ENCODE data around the gene PRPS2. TPM values are rescaled to one million over a fixed set of nuclear protein-coding genes. Genes with fewer than 3 reads are reported as not detected.

Gene PRPS2
- total RNA-seq, 1 experiment from 2014 or later, result 79.5 TPM

- TF ChIP-seq SRF (IDR thresholded peaks at IDR 0.05; ENCODE audit: low read depth), result no peak
- TF ChIP-seq TCF7L2 (IDR thresholded peaks at IDR 0.05; ENCODE audit: borderline replicate concordance, extremely low read depth, insufficient read depth, insufficient read length), result no peak
- TF ChIP-seq ZNF274 (IDR thresholded peaks at IDR 0.05; ENCODE audit: low read depth, low read length), result no peak
- no peak for TF ChIP-seq CTCF (IDR thresholded peaks at IDR 0.05 in 2 of 3, conservative IDR thresholded peaks at IDR 0.05 in 1 of 3; ENCODE audit: borderline replicate concordance in 1 of 3, insufficient read depth in 1 of 3, low read depth in 2 of 3, low read length in 2 of 3)
- no peak for TF ChIP-seq ATF3 (IDR thresholded peaks at IDR 0.05)
- TF ChIP-seq CBX3 (IDR thresholded peaks at IDR 0.05; ENCODE audit: low read depth), result no peak
- no peak for TF ChIP-seq CEBPB (IDR thresholded peaks at IDR 0.05; ENCODE audit: low read depth)
- TF ChIP-seq ELF1 (IDR thresholded peaks at IDR 0.05; ENCODE audit: borderline replicate concordance, low read depth), result no peak
- TF ChIP-seq ZBTB33 (IDR thresholded peaks at IDR 0.05; ENCODE audit: extremely low read depth, insufficient replicate concordance, low read length), result no peak
- no peak for TF ChIP-seq REST (IDR thresholded peaks at IDR 0.05; ENCODE audit: low read depth)
- TF ChIP-seq EGR1 (IDR thresholded peaks at IDR 0.05; ENCODE audit: low read depth), result no peak
- TF ChIP-seq EZH2phosphoT487 (IDR thresholded peaks at IDR 0.05; ENCODE audit: borderline replicate concordance), result no peak
- no peak overlapping the region for H3K27ac ChIP-seq (ENCODE audit: low read depth, low read length)
- ChIA-PET RAD21 (ENCODE audit: low non-redundant PET in 1 of 2, low total read pairs in 2 of 2, uncharacterized antibody in 2 of 2, unreplicated experiment in 2 of 2) (no interaction called here), POLR2A (no interaction called here), CTCF (no interaction called here)
- peaks cover 0 to 9% of the 10 kb centered on the region in 2 experiments; a peak in 2 of 4 replicates for H3K4me1 ChIP-seq (ENCODE audit: control insufficient read depth in 1 of 2, insufficient read depth in 2 of 2, low read length in 2 of 2)
- peak overlapping the region; percentile 77 for H3K9ac ChIP-seq (ENCODE audit: low read length)
- intact Hi-C loops (cut with micrococcal nuclease), result no loop called here
- H2AFZ ChIP-seq (ENCODE audit: low read depth, low read length, poor library complexity, severe bottlenecking), result no peak overlapping the region
- peak overlapping the region; percentile 86 for H3K4me2 ChIP-seq (ENCODE audit: low read length)
- H3K4me3 ChIP-seq (replicated peaks in 1 of 2; ENCODE audit: low read depth in 1 of 2, low read length in 2 of 2), result peak overlapping the region in 1 of 2 experiments; percentile 69; a peak in 3 of 4 replicates
- H3K9me2 ChIP-seq (ENCODE audit: insufficient read depth), result no peaks in the 10 kb centered on the region
- H3K9me3 ChIP-seq (ENCODE audit: control insufficient read depth in 1 of 2, insufficient read depth in 1 of 2, low read depth in 1 of 2, low read length in 2 of 2), result no peaks in the 10 kb centered on the region
- no peaks in the 10 kb centered on the region for H3K27me3 ChIP-seq (ENCODE audit: insufficient read depth, low read length)
- H3K36me3 ChIP-seq (ENCODE audit: control insufficient read depth in 1 of 2, insufficient read depth in 2 of 2, low read length in 2 of 2), result no peaks in the 10 kb centered on the region
- H4K20me1 ChIP-seq (ENCODE audit: insufficient read depth), result no peaks in the 10 kb centered on the region
- DNase-seq (ENCODE audit: low read depth, low spot score) (no peak), ATAC-seq (no peak)
- BruUV-seq (replicated peaks), result no TSS peak
- peaks cover 53% of the 10 kb centered on the region for H3K79me2 ChIP-seq (ENCODE audit: insufficient read depth, low read length)
Observed at GRCh38 chrX:12792711-12793110, 1.5 kb downstream of the PRPS2 start.
